Activated CD8-positive, alpha-beta memory T cell treated with anti-CD3 and anti-CD28 coated beads, Interleukin-2, amount 50 U/mL, for 48 hours (primary cell): ENCODE measurements around the gene TPSD1.
"Not testable (repeated sequence)": the region's sequence is repeated elsewhere in the genome, so short reads cannot be mapped to it uniquely, and the experiment has no call there.

ENCODE experiments used
- DNase-seq: peaks from one replicate; pipeline ENCODE4 v3.0.0-alpha.2; 2020

TPSD1 gene

DNA sequence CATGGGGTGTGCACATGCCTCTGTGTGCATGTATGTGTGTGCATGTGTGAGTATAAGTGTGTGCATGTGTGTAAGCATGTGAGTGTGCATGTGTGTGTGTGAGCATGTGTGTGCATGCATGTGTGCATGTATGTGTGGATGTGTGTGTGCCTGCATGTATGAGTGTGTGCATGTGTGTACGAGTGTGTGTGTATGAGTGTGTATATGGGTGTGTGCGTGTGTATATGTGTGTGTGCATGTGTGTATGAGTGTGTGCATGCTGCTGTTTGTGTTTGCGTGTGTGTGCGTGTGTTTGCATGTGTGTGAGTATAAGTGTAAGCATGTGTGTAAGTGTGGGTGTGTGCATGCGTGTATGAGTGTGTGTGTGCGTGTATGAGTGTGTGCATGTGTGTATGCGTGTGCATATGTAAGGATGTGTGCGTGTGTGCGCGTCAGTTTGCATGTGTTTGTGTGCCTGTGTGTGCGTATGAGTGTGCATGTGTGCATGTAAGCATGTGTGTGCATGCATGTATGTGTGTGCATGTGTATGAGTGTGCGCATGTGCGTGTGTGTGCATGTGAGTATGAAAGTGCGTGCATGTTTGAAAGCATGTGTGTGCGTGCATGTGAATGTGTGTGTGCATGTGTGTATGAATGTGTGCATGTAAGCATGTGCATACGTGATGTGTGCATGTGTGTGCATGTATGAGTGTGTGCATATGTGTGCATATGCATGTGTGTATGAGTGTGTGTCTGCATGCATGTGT, 8.6 kb downstream of the TPSD1 start:
- no peak for DNase-seq

GRCh38 chr16:1265090-1265630, 9.3 kb downstream of the TPSD1 start:
- DNase-seq, result no peak

DNA sequence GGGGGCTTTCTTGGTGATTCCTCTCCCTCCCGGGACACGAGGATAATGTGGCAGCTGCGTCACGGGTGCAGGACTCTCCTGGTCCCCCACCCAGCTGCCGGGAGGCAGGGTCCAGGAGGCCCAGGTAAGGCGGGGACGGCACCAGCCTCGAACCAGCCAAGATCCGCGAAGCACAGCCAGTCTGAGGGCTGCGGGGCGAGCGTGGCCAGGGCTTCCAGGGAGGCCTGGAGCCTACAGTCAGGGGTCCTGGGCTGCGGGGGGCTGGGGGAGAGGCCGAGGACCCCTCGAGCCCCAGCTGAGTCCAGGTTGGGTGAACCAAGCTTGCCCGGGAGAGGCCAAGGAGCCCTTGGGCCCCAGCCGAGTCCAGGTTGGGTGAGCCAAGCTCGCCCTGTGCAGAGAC, 10.0 kb downstream of the TPSD1 start:
- DNase-seq, result no peak

DNA sequence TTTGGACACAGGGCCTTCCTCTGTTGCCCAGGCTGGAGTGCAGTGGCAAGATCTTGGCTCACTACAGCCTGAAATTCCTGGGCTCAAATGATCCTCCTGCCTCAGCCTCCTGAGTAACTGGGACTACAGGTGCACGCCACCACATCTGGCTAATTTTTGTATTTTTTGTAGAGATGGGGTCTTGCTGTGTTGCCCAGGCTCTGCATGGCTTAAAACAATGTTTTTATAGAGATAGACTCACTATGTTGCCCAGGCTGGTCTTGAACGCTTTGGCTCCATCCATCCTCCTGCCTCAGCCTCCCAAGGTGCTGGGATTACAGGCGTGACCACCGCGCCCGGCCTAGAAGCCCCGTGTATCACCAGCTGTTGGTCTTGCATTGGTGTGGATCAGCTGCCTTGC, 13.5 kb downstream of the TPSD1 start:
- not testable (repeated sequence) for DNase-seq

DNA sequence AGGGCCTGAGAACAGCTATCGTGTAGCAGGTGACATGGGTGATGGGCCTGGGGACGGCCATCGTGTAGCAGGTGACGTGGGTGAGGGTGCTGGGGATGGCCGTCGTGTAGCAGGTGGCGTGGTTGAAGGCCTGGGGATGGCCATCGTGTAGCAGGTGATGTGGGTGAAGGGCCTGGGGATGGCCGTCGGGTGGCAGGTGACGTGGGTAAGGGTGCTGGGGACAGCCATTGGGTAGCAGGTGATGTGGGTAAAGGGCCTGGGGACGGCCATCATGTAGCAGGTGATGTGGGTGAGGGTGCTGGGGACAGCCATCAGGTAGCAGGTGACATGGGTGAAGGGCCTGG, 15.5 kb downstream of the TPSD1 start:
- no peak for DNase-seq

DNA sequence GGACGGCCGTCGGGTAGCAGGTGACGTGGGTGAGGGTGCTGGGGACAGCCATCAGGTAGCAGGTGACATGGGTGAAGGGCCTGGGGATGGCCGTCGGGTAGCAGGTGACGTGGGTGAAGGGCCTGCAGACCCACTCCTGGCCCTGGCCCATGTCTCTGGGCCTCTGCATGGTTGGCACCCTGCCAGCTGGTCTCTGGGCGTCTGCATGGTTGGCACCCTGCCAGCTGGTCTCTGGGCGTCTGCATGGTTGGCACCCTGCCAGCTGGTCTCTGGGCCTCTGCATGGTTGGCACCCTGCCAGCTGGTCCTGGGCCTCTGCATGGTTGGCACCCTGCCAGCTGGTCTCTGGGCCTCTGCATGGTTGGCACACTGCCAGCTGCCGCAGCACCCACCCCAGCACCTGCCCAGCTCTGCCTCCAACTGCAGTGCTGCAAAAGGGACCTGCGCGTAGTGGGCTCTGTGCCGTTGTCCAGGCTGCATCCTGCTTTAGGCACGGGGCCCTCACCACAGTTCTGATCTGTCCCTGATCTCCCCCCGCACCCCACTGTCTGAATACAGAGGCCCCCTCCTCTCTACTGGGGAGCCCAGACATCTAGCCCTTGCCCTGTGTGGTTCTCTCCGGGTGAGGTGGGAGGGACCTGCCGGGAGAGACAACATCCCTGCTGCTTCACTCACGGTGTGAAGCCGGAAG, 16.0 kb downstream of the TPSD1 start:
- not testable (repeated sequence) for DNase-seq

DNA sequence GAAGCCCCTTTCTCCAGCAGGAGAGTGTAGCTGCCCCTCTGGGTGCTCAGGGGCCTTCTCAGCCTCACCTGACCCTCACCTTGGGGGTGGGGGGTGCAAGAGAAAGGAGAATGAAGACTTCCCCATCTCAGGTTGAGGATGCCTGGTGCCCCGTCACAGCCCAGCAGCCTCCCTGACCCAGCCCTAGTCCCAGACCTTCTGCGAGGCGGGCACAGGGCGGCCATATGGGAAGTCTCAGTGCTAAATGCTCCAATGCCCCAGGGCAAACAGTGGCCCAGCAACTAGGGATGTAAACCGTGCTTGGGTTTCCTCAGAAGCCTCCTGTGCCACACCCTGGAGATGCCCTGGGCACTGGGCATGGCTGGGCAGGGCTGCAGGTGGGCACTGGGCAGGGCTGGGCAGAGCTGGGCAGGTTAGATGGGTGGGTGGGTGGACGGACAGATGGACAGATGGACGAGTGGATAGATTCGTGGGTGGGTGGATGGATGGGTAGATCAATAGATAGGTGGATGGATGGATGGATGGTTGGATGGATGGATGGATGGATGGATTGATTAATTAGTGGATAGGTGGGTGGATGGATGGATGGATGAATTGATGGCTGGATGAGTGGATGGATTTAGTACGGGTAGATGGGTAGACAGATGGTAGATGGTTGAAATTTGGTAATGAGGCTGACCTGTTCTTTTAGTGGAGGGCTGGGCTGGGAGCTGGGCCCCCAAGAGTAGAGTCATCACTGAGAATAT, 16.8 kb downstream of the TPSD1 start:
- no peak for DNase-seq

DNA sequence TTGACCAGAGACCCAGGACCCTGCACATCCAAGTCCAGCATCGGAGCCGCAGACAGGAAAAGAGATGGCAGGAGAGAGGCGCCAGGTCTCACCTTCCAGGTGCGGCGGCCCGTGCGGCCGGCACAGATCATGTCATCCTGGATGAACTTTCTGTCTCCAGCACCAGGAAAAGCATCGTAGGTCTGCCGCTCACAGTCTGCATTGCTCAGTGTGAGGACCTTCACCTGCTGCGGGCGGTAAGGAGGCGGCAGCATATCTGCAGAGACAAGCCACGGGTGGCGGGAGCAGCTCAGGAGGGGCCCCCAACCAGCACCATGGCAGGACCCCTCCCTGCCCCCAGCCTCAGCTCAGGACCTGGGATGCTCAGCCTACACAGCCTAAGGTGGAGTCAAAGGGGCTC, 17.9 kb downstream of the TPSD1 start:
- no peak for DNase-seq

- DNase-seq, result no peak
Observed at GRCh38 chr16:1274767-1275166, 18.9 kb downstream of the TPSD1 start.

DNA sequence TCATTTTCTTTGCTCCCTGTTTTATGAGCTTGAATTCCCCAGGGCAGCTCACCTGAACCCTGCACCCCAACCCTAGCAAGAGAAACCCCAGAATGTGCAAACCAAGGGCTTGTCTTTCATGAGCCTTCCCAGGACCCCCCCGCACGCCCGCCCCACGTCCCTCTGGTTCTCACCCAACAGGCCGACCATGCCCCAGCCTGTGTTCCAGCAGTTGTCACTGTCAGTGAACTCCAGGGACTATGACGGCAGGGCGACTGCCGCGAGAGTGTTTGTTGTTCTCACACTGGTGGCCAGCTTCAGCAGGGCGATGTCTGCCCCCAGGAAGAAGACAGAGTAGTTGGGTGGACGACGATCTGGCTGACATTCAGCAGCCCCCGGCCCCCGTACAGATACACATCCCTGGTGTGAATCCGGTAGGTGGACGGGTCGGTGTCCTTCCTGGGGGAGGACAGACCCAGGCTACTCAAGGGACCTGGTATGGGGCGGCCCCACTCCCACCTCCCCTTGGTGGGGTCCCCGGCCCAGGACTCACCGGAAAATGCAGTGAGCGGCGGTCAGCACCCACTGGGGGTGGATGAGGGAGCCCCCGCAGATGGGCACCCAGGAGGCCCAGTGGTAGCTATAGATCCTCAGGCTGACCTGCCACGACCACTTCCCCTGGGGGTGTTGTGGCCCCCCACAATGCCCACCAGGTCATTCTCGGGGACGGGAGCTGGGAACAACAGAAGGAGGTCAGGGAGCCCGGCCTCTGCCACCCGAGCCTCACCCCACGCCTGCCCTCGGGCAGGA, 20.1 kb downstream of the TPSD1 start:
- DNase-seq, result no peak

DNA sequence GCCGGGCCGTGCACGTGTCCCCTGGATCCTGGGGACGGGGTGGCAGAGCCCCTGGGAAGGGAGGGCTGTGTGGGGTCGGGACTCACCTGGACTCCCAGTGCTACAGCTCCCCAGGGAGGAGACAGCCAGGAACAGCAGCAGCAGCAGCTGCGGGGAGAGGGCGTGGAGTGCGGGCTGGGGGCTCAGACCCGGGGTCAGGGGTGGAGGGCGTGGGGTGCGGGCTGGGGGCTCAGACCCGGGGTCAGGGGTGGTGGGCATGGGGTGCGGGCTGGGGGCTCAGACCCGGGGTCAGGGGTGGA, 20.7 kb downstream of the TPSD1 start:
- DNase-seq, result no peak

GRCh38 chr16:1277151-1277598, 21.3 kb downstream of the TPSD1 start:
- no peak for DNase-seq

DNA sequence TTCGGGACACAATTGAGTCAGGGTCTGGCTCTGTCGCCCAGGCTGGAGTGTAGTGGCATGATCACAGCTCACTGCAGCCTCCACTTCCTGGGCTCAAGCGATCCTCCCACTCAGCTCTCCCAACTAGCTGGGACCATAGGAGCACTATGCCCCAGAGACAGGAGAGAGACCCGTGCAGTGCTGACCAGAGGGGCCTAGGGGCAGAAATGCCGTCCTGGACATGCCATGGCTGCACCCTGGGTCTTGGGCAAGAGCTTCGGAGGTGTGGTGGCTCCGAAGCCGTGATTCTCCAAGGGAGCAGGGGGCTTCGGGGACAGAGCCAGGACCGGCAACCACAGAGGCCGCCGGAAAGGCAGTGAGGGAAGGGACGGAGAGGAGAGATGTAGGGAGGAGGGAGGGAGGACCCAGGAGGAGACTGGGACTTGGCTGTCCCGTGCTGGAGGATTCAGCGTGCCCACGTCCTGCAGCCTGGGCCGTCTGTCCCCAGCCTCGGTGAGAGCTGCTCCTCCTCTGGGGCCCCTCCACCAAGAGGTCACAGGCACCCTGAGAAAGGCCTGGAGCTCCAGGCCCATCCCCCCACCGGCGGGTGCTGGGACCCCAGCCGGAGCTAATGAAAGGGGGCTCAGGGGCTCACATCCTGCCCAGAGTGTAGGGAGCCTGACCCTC, 21.9 kb downstream of the TPSD1 start:
- no peak for DNase-seq

DNA sequence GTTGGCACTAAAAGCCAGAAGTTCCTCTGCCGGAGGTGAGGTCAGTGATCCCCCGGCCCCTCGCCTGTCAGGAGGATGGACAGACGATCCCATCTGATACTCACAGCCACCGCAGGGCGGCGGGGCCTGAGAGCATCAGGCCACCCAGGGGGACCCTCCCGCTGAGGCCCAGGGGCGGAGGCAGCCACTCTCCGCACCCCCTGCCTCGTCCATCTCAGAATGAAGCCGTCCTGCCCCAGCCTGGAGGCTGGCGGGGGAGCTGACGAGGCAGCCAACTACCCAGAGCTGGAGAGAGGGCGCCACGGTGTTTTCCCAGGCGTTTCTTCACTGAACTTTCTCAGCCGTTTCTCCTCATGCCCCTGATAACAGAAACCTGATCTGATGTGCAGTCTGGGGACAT, 22.6 kb downstream of the TPSD1 start:
- DNase-seq, result no peak

GRCh38 chr16:1279081-1279944, 23.4 kb downstream of the TPSD1 start:
- no peak for DNase-seq

- DNase-seq, result no peak
Observed at GRCh38 chr16:1279945-1280589, 24.2 kb downstream of the TPSD1 start.

GRCh38 chr16:1280783-1281182, 24.9 kb downstream of the TPSD1 start:
- no peak for DNase-seq

DNA sequence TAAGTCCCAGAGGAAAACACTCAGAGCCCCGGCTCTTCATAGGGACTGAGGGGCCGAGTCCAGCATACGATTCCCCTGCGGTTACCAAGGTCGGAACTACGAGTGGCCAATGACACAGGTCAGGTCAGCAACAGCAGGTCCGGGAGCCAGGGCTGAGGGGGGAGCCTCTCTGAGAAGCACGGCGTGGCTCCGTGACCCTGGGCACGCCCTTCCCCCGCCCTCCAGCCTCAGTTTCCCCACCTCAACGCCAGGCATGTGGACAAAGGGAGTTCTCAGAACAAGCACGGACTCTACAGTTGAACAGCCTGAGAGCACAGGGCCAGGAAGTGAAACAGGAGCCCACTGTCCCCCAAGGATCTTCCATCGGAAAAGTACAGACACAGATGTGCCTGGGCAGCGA, 25.6 kb downstream of the TPSD1 start:
- DNase-seq, result no peak

DNA sequence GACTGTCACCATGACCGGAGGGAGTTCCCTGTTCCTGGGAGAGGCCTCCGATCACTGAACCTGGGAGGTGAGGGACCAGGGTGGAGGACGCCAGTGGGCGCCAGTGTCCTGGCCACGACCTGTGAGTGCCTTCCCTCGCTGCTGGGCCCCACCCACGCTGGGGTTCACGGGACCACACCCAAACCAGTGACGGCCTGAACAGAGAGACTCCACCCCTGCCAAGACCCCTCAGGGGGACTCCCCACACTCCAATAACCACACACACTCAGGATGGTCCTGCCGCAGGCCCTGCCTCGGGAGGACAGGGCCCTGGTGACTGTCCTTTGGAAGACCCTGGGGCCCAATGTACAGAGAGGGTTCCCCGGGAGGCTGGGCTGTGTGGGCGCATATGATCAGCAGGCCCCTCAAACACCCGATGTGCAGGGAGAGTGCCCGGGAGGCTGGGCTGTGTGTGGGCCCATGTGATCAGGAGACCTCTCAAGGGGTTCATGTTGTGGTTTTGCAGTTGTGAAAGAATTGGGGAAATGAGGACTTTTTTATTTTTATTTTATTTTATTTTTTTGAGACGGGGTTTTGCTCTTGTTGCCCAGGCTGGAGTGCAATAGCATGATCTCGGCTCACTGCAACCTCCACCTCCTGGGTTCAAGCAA, 26.6 kb downstream of the TPSD1 start:
- no peak for DNase-seq

- DNase-seq, result no peak
Observed at GRCh38 chr16:1283296-1283695, 27.4 kb downstream of the TPSD1 start.
